Fibroblast of lung (primary cell): ENCODE results near the gene BCS1L. TPM values are rescaled to one million over a fixed set of nuclear protein-coding genes. Genes with fewer than 3 reads are reported as not detected.

ENCODE experiments used
- DNase-seq, 2 donors: peaks; one replicate each; pipeline versions ENCODE4 v3.0.0 to v3.0.0-alpha.2; 2010; ENCODE audit warnings: low read depth in 2 of 2
- H2AFZ ChIP-seq: 2 replicates; pipeline ENCODE4 v1.5.1; 2012; ENCODE audit warnings: low read length, control low read depth, inconsistent platforms
- H3K27ac ChIP-seq: 2 replicates; pipeline ENCODE4 v1.5.1; 2011; ENCODE audit warnings: low read length, control low read depth; ENCODE audit not compliant: insufficient read depth
- H3K27me3 ChIP-seq: 2 replicates; pipeline ENCODE4 v1.5.1; 2011; ENCODE audit warnings: mild to moderate bottlenecking, low read length; ENCODE audit not compliant: control insufficient read depth, insufficient read depth
- H3K36me3 ChIP-seq: 2 replicates; pipeline ENCODE4 v1.5.1; 2011; ENCODE audit warnings: low read length; ENCODE audit not compliant: control insufficient read depth, insufficient read depth
- H3K4me1 ChIP-seq: 2 replicates; pipeline ENCODE4 v1.5.1; 2011; ENCODE audit warnings: low read length; ENCODE audit not compliant: control insufficient read depth, insufficient read depth; ENCODE audit errors: extremely low read depth
- H3K4me2 ChIP-seq: 2 replicates; pipeline ENCODE4 v1.5.1; 2011; ENCODE audit warnings: low read length, control low read depth; ENCODE audit not compliant: insufficient read depth; ENCODE audit errors: extremely low read depth
- H3K4me3 ChIP-seq, 4 experiments: fragments of 200-600 bp in 1 of 4; sonication (generic) in 1 of 4; replicated peaks in 1 of 4; 2 replicates each; pipeline ENCODE4 v1.5.1; 2011 to 2016; ENCODE audit warnings: low read length in 4 of 4, low read depth in 3 of 4, mild to moderate bottlenecking in 3 of 4, control low read depth in 2 of 4, inconsistent platforms in 1 of 4, mixed read lengths in 1 of 4; ENCODE audit not compliant: insufficient read depth in 1 of 4; ENCODE audit errors: control extremely low read depth in 1 of 4
- H3K79me2 ChIP-seq: 2 replicates; pipeline ENCODE4 v1.5.1; 2012; ENCODE audit warnings: mild to moderate bottlenecking, low read length, inconsistent platforms; ENCODE audit not compliant: control insufficient read depth, insufficient read depth
- H3K9ac ChIP-seq: 2 replicates; pipeline ENCODE4 v1.5.1; 2011; ENCODE audit warnings: mild to moderate bottlenecking, low read length, control low read depth; ENCODE audit not compliant: insufficient read depth
- H3K9me3 ChIP-seq: 2 replicates; pipeline ENCODE4 v1.5.1; 2012; ENCODE audit warnings: low read depth, low read length; ENCODE audit not compliant: control insufficient read depth, insufficient read depth
- H4K20me1 ChIP-seq: 2 replicates; pipeline ENCODE4 v1.5.1; 2011; ENCODE audit warnings: low read length; ENCODE audit not compliant: control insufficient read depth, insufficient read depth; ENCODE audit errors: extremely low read depth
- EZH2 ChIP-seq: IDR thresholded peaks from 2 replicates; pipeline ENCODE4 v1.5.1; 2012; ENCODE audit warnings: low read length, control low read depth, mild to moderate bottlenecking; ENCODE audit errors: missing control alignments
- polyA minus RNA-seq: library from RNA; depleted of rRNA, polyadenylated mRNA; stranded (reverse); fragments of >200 nt; gene quantifications from 2 replicates; pipeline ENCODE4 v1.2.3, GENCODE V29; 2011; ENCODE audit warnings: low replicate concordance
- polyA plus RNA-seq, 2 donors: library from polyadenylated mRNA; depleted of rRNA in 1 of 2; stranded (reverse) in 1 of 2; unstranded in 1 of 2; fragments of >200 nt; gene quantifications; 2 replicates each; pipeline ENCODE4 v1.2.1, GENCODE V29; 2011 to 2012; ENCODE audit warnings: missing spikeins in 1 of 2
- total RNA-seq: library from RNA; depleted of rRNA; stranded (reverse); fragments of >200 nt; gene quantifications from 2 replicates; pipeline ENCODE4 v1.2.1, GENCODE V29; 2014
- TF ChIP-seq, protein P1 (sequence below), 2 donors: IDR thresholded peaks in 1 of 2; conservative IDR thresholded peaks in 1 of 2; 1 replicate in 1 of 2; 2 replicates in 1 of 2; pipeline ENCODE4 v1.5.1; 2011 to 2012; ENCODE audit warnings: low read length in 2 of 2, control low read depth in 1 of 2, inconsistent platforms in 1 of 2, low read depth in 1 of 2, mild to moderate bottlenecking in 1 of 2

BCS1L gene, protein sequence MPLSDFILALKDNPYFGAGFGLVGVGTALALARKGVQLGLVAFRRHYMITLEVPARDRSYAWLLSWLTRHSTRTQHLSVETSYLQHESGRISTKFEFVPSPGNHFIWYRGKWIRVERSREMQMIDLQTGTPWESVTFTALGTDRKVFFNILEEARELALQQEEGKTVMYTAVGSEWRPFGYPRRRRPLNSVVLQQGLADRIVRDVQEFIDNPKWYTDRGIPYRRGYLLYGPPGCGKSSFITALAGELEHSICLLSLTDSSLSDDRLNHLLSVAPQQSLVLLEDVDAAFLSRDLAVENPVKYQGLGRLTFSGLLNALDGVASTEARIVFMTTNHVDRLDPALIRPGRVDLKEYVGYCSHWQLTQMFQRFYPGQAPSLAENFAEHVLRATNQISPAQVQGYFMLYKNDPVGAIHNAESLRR
- total RNA-seq: 26.2 and 38.3 TPM in 2 replicates
- polyA plus RNA-seq: 28.8 and 38.8 TPM in 2 replicates
- 26.7 and 41.7 TPM in 2 replicates for polyA plus RNA-seq (2012)
- 48.1 and 78.3 TPM in 2 replicates for polyA minus RNA-seq

DNA sequence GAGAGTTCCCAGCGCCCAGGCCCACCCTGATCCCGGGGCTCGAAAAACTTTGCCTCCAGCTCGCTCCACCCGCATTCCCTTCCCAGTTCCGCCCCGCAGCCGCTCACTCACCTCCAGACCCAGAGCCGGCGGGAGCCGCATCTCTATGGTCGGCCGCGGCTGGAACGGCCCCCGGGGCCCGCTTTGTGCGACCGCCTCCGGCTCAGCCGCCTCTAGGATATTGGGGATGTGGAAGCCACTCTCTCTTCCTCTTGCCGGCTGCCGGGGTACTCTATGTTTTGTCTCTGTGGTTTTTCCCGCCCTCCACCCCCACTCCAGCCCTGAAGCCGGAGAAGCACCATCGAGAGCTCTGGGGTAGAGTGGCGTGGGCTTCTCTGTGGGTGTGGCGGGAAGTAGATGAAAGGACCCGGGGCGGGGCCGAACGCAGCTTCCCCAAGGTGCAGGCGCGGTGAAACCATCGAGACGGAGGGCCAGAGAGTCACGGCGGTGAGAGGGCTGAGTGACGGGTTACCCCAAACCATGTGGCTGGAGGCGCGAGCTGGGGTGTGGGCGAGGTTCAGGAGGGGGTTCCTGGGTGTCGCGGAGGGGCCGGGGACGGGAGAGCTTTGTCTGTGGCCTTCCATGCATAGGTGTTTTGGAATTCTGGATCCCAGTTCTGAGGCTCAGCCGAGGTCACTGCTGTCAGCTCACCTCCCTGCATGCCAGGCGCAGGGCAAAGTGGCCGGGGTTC, at the start of gene BCS1L, which contains the start of gene ZNF142:
Gene BCS1L, plus strand, starts transcription at position 426 of the 730 bp plus-strand sequence. CDS start 1,305 bp downstream, outside the sequence.
Gene ZNF142, minus strand, starts transcription at position 366 of the 730 bp plus-strand sequence. CDS start 3,194 bp downstream, outside the sequence.
- H3K9me3 ChIP-seq: no peaks in the 10 kb centered on the region
- DNase-seq: peak; percentile 84 to 85
- peak within 1 kb of the TSS; percentile 83 for H2AFZ ChIP-seq
- H3K4me3 ChIP-seq: peak within 1 kb of the TSS; percentile 40 to 95 (median 74)
- peak within 1 kb of the TSS; percentile 57 for H3K27ac ChIP-seq
- no peaks in the 10 kb centered on the region for H3K4me1 ChIP-seq
- H3K36me3 ChIP-seq: peaks cover 25% of the 10 kb centered on the region
- TF ChIP-seq, protein P1, sequence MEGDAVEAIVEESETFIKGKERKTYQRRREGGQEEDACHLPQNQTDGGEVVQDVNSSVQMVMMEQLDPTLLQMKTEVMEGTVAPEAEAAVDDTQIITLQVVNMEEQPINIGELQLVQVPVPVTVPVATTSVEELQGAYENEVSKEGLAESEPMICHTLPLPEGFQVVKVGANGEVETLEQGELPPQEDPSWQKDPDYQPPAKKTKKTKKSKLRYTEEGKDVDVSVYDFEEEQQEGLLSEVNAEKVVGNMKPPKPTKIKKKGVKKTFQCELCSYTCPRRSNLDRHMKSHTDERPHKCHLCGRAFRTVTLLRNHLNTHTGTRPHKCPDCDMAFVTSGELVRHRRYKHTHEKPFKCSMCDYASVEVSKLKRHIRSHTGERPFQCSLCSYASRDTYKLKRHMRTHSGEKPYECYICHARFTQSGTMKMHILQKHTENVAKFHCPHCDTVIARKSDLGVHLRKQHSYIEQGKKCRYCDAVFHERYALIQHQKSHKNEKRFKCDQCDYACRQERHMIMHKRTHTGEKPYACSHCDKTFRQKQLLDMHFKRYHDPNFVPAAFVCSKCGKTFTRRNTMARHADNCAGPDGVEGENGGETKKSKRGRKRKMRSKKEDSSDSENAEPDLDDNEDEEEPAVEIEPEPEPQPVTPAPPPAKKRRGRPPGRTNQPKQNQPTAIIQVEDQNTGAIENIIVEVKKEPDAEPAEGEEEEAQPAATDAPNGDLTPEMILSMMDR (conservative IDR thresholded peaks at IDR 0.05 in 1 of 2, IDR thresholded peaks at IDR 0.05 in 1 of 2; ENCODE audit: low read depth in 1 of 2, low read length in 2 of 2): no peak
- TF ChIP-seq EZH2: no peak
- peak within 1 kb of the TSS; percentile 35 for H3K9ac ChIP-seq
- H4K20me1 ChIP-seq: no peaks in the 10 kb centered on the region
- no peaks in the 10 kb centered on the region for H3K27me3 ChIP-seq
- H3K4me2 ChIP-seq: peak within 1 kb of the TSS; percentile 97
- peaks cover 20% of the 10 kb centered on the region for H3K79me2 ChIP-seq

DNA sequence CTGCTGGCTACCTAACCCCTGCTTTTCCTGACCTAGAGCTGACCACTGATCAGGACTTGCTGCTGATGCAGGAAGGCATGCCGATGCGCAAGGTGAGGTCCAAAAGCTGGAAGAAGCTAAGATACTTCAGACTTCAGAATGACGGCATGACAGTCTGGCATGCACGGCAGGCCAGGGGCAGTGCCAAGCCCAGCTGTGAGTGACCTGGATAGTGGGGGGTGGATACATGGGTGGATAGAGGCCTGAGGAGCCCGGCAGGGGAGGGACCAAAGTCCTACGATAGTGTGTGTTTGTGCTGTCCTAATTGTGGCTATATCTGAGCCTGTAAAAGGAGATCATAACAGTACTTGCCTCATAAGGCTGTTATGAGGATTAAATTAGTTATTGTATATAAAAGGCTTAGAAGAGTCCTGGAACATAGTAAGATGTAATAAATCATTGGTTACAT, 43.6 kb upstream of the BCS1L start:
- Histone ChIP-seq H2AFZ (no peak overlapping the region), H3K9me3 (no peaks in the 10 kb centered on the region), H3K36me3 (no peaks in the 10 kb centered on the region), H4K20me1 (no peaks in the 10 kb centered on the region), H3K27ac (no peak overlapping the region), H3K79me2 (no peaks in the 10 kb centered on the region), H3K4me3 (no peak overlapping the region), H3K9ac (no peak overlapping the region), H3K27me3 (no peaks in the 10 kb centered on the region), H3K4me1 (no peaks in the 10 kb centered on the region), H3K4me2 (no peak overlapping the region)
- TF ChIP-seq EZH2: no peak
- TF ChIP-seq, protein P1 (conservative IDR thresholded peaks at IDR 0.05 in 1 of 2, IDR thresholded peaks at IDR 0.05 in 1 of 2; ENCODE audit: low read depth in 1 of 2, low read length in 2 of 2): no peak
- no peak for DNase-seq
